ENCODE results near the gene VPS26C. TPM values are rescaled to one million over a fixed set of nuclear protein-coding genes. Genes with fewer than 3 reads are reported as not detected.

The VPS26C gene
- total and polyA plus RNA-seq, 2 of the 8 experiments (the other 6 are each of a cell fraction or from before 2014, with no cell fraction given): 43.5 to 71.6 TPM

- no peak for TF ChIP-seq CBX5 (IDR thresholded peaks at IDR 0.05; ENCODE audit: low read depth, low read length)
These were observed 7.0 kb upstream of the VPS26C start (continued) for GRCh38 chr21:37273911-37274690.
